T-helper 2 cell treated with Interferon-gamma antibody and Interleukin-4, amounts not matched to agents 100 ng/mL and 5 ng/mL, for 36 hours (primary cell): Measurements from ENCODE around the gene ABCA3. TPM values are rescaled to one million over a fixed set of nuclear protein-coding genes. Genes with fewer than 3 reads are reported as not detected.
"Not testable (repeated sequence)": the region's sequence is repeated elsewhere in the genome, so short reads cannot be mapped to it uniquely, and the experiment has no call there.

Source experiments
- intact Hi-C: fragments of 100-400 bp; cut with micrococcal nuclease; formaldehyde crosslinking; loops from one replicate; pipeline ENCODE4 v1.15.1; 2023
- total RNA-seq: library from RNA; stranded (reverse); gene quantifications from 2 replicates; pipeline ENCODE4 v1.2.3, GENCODE V29; 2022

ABCA3 gene
- total RNA-seq, 1 donor from 2014 or later: 7.0 TPM

DNA sequence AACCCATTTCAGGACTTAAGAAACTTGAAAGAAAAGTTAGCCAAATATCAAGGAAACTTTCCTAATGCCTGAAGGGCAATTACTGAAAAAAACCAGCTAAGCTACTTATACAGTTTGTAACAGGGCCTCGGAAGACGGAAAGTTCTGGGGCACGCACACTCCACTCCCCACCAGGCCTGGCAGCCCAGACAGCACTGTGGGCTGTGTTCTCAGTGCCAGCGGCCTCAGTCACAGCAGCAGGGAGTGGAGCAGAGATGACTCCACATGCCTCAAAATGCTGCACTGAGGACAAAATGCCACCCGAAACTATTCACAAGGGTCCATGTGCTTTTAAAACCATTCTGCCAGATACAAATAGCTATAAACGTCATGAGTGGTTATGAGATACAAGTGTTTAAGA is 82.8 kb downstream of the ABCA3 start:
- intact Hi-C loops: no loop called here

DNA sequence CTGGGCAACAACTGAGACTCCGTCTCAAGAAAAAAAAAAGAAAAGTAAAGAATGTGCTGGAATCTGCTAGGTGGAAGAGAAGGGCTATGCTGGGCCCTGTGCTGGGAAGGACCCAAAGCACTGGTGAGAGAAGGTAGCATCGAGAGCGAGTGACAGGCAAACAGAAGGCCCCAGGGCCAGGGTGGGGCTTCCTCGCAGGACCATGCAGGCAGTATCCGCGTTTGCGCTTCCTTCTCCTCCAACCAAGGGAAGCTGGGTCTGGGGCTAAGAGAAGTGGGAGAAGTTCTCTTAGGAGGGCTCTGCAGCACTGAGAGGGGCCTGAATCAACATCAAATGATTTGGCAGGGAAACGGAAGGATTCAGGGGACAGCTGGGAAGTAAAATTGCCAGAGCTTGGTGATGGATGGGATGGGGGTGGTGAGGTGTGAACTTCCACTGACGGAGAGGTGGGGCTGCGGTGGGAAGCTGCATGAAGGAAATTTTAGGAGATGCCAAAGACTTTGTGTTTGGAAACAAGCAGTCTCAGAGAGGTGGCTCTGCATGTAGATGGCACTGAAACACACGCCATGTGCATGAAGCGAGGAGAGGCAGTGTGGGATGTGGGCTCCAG is 83.9 kb downstream of the ABCA3 start:
- intact Hi-C loops: no loop called here

DNA sequence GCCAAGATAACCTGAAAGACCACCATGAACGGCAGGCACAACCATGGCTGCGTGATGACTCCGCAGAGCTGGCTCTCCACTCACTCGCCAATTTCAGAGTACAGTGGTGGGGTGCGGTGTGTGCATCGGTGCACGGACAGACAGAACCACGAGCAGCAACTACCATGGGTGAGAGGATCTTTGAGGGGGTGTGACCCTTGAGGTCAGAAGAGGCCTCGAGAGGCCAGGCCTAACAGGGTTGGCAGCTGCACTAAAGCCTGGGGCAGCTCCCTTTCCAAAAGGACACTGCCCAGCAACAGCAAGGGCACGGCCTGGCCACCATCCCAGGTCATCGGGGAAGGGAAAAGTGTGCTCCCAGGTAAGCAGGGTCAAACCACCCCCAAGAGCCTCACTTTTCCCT is 87.2 kb downstream of the ABCA3 start:
- intact Hi-C loops: loop anchor here (5.0 kb wide), 1 partner anchor 41 kb away; the partner anchor contains the start of genes BRICD5 and PGP

DNA sequence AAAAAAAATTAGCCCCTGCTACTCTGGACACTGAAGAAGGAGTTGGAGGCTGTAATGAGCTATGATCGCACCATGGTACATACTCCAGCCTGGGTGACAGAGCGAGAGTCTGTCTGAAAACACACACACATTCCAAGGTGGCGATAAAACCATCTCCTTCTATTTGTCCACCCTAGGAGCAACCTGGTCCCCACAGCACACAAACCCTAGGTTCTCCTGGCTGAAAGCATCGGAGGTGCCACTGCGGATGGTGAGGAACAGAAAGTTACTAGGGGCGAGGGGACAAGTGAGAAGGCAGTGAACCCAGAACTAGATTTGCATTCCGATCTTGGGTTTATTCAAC is 87.8 kb downstream of the ABCA3 start:
- intact Hi-C loops: loop anchor here (5.0 kb wide), 1 partner anchor 40 kb away; the partner anchor contains the start of genes BRICD5 and PGP

DNA sequence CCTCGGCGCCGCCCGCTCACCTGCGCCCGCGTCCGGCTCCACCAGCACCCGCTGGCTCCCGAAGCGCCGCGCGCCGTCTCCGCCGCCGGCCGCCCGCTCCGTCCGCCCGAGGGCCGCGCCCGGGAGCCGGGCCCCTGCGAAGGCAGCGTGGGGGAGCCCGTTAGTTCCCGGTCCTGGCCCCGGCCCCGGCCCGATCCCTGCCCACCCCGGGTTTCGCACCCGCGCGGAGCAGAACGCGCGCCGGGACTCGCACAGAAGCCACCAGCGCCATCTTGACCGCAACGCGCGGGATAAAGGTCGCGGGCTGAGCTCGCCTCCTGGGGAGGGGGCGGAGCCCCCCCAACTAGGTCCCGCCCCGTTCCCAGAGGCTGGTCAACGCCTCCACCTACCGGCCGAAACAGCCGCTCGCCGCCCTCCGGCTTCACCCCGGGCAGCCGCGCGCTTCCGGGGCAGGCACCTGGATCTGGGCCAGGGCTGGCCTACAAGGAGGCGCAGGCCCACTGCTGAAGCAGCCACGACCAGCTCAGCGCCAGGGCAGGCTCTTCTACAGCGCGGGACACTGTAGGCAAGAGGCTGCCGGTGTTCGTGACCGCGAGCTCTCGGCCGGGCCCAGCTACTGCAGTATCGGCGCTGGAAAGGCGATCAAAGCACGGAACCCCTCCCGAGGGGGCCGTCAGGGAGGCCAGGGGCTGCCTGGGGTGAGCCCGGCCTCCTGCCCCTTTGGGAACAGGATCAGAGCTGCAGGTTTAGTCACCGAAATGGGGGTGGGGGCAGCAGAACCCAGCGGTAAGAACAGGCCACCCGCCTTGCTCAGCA is 89.0 kb downstream of the ABCA3 start, which contains the start of gene ECI1:
ECI1 (minus strand) TSS at position 292 of the 816 bp plus-strand sequence; CDS start at position 271, 21 bp downstream.
- intact Hi-C loops: loop anchor here (2.0 to 5.0 kb wide), 2 partner anchors 29 to 39 kb away; partner anchors contain the start of genes BRICD5, E4F1 and PGP

DNA sequence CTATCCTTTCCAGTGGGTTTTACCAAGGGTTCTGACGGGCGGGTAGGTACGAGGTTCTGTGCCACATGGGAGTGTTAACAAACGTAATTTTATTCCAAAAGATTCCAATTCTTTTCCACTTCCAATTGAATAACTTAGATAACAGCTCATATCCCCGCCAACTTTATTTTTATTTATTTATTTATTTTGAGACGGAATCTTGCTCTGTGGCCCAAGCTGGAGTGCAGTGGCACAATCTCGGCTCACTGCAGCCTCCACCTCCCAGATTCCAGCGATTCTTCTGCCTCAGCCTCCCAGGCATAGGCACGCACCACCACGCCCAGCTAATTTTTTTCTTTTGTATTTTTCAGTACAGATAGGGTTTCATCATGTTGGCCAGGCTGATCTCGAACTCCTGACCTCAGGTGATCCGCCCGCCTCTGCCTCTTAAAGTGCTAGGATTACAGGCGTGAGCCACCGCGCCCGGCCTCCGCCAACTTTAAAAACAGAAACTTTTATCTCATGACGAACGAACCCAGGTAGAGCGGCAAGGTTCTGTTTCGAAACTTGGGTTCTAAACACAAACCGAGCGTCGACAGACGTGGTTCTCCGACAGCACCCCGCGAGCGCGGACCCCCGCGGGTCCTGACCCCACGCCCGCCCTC is 89.8 kb downstream of the ABCA3 start:
- intact Hi-C loops: loop anchor here (2.0 to 5.0 kb wide), 2 partner anchors 28 to 38 kb away; partner anchors contain the start of genes BRICD5, E4F1 and PGP

DNA sequence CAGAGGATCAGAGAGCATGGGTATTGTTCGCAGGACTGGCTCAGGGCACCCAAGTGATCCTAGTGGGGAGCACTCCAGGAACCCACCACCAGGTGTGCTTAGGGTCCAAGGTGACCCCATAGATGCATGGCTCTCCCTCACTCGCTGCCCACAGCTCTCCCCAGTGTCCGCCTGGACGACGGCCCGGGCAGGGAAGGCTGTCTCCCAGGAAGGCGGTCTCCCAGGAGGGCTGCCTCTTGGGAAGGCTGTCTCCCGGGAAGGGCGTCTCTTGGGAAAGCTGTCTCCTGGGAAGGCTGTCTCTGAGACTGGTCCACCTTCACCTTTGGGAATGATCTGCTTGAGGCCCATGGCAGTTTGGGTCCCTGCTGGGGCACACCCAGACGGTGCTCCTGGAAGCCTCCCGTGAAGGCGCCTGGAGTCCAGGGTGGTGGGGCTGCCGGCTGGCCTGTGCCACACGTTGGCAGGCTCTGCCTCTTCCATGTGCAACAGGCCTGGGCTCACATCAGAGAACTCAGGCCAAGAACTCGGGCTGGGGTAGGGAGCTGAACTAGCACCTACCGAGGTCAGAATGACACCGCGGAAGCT is 94.1 kb downstream of the ABCA3 start:
- intact Hi-C loops: no loop called here

DNA sequence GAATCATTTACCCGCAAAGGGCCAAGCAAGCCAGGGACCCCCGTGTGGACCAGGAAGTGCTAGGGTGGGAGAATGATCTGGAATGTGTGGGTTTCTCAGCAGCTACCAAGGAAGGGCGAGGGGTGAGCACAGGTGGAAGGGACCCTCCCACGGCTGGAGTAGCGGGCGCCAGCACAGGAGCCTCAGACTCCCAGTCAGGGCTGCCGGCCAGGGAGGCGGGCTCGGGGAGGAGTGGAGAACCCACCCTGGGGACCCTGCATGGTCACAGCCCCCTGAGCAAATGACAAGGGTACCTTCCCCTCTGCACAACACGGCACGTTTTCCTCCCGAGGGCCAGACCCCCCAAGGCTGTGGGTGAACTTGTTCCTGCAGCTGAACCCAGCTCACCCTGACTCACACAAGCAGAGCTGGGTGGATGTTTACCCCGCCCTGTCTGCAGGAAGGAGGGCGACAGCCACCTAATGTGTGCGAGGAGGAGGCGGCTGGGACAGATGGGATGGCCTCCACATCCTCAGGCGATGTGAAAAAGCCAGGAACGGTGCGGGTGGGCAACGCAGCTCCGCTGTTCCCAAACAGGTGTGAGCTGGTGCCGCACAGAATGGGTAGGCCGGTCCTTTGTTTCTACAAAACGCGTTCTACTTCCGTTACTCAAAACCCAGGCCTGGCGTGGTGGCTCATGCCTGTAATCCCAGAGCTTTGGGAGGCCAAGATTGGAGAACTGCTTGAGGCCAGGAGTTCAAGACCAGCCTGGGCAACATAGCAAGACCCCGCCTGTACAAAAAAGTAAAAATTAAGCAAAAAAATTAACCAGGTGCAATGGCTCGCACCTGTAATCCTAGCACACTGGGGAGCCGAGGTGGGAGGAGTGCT is 95.4 kb downstream of the ABCA3 start:
- intact Hi-C loops: no loop called here

DNA sequence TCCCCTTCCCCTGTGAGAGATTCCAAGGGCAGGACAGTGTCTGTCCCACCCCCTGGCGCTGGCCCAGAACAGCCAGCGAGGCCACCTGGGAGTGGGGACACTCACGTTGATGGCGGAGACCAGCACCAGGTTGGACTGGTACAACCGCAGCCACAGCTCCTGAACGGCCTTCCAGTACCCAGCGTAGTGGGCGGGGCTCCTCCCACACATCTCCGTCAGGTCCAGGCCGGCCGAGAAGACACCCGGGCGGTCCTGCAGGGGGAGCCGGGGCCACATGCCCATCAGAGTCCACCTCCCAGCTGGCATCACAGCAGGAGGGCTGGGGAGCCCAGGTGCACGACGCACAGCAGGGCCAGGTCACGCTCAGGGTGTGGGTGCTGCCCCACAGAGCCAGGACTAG is 96.2 kb downstream of the ABCA3 start:
- intact Hi-C loops: no loop called here

DNA sequence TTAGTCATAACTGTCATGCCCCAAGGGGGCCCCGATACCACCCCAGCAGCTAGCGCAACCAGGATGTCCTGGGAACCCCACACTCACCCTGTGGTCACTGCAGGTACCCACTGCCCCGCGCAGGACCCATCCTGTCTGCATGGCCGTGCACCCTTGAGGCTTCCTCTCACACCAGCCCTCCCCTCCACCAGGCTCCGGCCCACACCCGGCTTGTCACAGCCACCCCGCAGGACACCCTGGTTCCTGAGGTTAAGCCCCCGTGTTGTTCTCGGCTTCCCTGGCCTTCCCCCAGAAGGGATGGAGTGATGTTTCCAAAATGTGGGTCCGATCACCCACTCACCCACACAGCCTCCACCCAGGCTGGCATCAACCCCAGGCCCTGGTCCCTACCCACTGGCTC is 96.7 kb downstream of the ABCA3 start:
- intact Hi-C loops: no loop called here

DNA sequence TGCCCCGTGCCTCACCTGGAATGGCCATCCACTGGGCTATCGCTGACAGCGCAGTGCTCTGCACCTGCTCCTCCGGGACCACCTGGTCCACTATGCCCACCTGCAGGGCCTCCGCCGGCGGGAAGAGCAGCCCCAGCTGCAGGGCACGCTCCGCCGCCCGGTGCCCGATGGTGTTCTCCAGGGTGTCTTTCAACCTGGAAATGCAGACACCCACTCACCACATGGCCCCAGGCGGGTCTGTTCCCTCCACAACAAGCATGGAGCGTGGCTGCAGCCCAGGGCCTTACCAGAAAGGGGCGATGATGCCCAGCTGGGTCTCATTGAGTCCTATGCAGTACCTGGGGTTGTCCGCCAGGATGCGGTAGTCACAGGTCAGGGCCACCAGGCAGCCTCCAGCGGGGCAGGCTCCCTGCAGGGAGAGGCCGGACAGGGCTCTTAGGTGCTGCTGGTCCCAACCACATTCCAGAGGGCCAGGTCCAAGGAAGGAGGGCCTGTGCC is 97.4 kb downstream of the ABCA3 start:
- intact Hi-C loops: no loop called here

DNA sequence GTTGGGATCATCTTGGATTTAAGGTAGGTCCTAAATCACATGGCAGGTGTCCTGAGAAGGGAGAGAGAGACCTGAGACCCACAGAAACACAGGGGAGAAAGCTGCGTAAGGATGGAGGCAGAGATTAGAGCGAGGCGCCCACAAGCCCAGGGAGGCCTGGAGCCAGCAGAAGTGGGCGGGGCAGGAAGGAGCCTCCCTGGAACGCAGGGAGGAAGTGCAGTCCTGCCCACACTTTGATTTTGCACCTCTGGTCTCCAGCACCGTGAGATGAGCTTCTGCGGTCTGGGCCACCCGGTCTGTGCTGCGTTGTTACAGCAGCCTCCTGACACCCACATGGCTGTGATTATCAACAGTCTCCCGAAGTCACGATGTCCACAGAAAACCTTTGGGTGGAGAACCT is 97.9 kb downstream of the ABCA3 start:
- intact Hi-C loops: no loop called here

DNA sequence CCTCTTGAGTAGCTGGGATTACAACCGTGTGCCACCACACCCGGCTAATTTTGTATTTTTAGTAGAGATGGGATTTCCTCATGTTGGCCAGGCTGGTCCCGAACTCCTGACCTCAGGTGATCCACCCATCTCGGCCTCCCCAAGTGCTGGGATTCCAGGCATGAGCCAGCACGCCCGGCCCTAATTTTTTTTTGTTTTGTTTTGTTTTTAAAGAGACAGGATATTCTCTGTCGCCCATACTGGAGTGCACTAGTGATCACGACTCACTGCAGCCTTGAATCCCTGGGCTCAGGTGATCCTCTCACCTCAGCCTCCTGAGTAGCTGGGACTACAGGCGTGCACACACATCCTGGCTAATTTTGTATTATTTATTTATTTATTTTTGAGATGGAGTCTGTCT is 100.2 kb downstream of the ABCA3 start:
- intact Hi-C loops: not testable (repeated sequence)

DNA sequence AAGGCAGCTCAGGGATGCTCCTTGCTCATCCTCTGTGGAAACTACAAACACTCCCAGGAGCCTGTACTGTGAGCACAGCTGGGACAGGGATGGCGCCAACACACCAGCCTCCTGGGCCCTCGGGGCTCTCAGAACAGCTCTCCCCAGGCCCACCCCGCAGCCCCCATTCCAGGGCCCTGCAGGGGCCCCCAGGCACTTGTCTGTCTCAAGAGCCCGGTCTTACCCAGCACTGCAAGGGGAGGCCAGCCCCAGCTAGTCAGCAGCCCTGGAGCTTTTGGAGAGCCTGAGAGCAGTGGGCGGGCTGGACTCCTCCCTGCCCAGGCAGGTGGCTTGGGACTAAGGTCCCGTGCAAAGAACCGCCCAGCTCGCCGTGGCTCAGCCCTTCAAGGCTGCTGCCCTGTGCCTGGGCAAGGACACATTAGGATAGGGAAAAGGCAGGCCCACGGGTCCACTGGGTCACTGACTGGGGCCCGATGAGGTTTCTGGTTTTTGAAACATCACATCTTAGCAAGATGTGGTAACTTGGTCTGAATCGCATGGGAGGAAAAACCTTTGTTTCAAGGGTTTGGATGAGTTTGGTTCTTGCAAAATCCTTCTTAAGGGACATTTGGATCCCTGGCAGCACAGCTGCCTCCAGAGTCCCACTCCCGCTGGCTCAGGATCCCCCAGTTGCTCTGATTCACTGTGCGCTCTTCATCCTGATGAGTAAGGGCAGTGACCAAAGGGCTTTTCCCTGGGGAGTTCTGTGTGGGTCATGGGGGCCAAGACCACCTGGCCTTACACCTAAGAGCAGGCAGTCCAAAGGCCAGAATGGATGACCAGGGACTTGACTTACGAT is 101.5 kb downstream of the ABCA3 start:
- intact Hi-C loops: no loop called here

DNA sequence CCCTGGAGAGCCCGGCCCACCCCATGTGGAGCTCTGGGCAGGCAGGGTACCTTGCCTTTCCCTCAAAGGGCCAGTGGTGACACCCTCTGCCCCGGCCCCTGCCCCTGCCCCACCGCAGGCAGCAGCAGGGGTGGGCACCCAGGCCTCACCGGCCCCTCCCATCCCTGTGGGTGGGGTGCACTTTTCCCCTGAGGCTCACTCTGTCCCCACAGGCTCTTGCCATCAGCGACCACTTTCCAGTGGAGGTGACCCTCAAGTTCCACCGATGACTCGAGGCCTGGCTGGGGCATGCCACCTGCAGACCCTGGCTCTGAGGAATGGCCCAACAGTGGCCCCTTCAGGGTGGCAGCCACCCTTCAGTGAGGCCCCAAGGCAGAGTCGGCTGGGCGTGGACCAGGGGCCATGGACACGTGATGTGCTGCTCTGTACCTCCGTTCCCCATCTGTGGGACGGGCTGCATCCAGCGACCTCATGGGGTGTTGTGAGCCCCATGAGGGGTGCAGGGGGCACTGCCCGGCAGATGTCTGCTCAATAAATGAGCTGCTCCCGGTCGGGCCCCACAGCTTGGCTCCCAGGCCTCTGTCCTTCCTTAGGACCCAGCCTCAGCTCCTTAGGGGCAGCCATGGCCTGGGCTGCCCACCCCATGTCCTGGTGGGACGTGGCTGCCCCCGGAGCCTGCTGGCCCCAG is 102.2 kb downstream of the ABCA3 start:
- intact Hi-C loops: no loop called here

DNA sequence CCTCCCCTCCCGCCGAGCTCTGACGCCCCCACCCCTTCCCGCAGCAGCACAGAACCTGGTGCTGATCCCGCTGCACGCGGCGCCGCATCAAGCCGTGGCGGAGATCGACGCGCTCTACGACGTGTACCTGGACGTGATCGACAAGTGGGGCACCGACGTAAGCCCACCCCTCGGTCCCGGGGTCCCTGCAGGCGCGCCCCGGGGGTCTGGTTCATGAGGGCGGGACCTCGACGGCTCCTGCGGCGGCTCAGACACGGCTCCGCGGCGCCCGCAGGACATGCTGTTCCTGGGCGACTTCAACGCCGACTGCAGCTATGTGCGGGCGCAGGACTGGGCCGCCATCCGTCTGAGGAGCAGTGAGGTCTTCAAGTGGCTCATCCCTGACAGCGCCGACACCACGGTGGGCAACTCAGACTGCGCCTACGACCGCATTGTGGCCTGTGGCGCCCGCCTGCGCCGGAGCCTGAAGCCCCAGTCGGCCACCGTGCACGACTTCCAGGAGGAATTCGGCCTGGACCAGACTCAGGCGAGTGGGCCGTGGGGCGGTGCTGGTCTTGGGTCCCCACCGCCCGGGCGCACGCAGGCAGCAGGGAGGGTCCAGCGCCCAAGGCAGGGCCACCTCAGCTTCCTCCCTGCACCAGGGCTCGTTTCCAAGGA is 102.9 kb downstream of the ABCA3 start:
- intact Hi-C loops: no loop called here

DNA sequence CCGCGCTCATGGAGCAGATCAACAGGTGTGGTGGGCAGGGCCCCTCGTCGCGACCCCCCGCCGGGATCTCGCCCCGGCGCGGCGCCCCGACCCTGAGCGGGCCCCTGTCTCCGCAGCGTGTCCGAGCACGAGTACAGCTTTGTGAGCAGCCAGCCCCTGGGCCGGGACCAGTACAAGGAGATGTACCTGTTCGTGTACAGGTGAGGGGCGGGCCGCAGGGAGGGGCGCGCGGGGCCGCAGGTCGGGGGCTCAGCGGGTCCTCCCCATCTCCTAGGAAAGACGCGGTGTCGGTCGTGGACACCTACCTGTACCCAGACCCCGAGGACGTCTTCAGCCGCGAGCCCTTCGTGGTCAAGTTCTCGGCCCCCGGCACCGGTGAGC is 103.4 kb downstream of the ABCA3 start:
- intact Hi-C loops: no loop called here

DNA sequence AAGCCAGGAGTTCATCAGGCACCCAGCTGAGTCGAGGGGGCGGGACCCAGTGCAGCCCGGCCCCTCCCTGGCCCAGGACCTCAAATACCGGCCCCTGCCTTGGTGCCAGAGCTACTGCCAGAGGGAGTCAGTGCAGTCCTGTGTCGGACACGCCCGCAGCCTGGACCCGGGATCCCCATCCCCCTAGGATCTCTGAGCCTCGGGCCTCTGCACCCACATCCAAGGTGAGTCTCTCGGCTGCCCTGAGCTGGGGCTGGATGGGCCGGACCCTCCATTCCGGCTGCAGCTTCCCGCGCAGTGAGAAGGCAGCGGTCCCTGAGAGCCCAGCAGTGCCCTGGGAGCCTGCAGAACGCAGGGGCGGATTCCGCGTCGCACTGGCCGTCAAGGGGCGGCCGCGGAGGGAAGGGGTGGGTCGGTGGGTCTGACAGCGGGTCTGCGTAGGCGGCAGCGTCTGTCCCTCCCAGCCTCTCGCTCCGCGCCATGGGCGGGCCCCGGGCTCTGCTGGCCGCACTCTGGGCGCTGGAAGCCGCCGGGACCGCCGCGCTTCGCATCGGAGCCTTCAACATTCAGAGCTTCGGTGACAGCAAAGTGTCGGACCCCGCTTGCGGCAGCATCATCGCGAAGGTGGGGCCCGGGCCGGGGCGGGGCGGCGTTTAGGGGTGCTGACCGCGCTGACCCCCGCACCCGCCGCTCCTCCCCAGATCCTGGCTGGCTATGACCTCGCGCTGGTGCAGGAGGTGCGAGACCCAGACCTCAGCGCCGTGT is 104.0 kb downstream of the ABCA3 start, which contains the start of gene DNASE1L2:
DNASE1L2 (plus strand) TSS at position 108 of the 765 bp plus-strand sequence; CDS start at position 481, 373 bp downstream.
- intact Hi-C loops: no loop called here
